ENCODE results near the gene FBXL15.

The FBXL15 gene

GRCh38 chr10:102422545-102423129, 2.0 kb downstream of the FBXL15 start:
- DNase-seq = peak; percentile 85
- in situ Hi-C loops (cut with HindIII; ENCODE audit: low pct_ligation_motif_present, low pct_unique_long_range_greater_than_20kb, low sequenced_read_pairs) = no loop called here

- DNase-seq = no peak
- in situ Hi-C loops (cut with HindIII; ENCODE audit: low pct_ligation_motif_present, low pct_unique_long_range_greater_than_20kb, low sequenced_read_pairs) = no loop called here
Observed at GRCh38 chr10:102423372-102423968, 2.8 kb downstream of the FBXL15 start.

DNA sequence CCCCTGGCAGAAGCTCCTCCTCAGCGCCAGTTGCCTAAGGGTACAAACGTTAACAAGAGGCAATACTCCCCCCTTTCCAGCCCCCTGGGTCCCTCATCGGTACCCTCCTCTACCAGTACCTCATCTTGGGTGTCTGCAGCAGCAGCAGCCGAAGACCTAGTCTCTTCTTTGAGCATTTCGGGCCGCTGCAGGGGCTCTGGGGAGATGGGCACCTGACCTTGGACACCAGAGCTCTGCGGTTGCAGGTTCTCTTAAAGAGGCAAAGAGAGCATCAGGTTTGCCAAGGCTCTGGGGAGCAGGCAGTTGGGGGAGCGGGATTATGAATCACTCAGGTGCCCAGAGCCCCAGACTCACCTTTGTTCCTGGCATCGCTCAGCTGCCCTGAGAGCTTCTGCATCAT, 3.5 kb downstream of the FBXL15 start:
- DNase-seq = no peak
- in situ Hi-C loops (cut with HindIII; ENCODE audit: low pct_ligation_motif_present, low pct_unique_long_range_greater_than_20kb, low sequenced_read_pairs) = no loop called here

GRCh38 chr10:102424916-102425315, 4.3 kb downstream of the FBXL15 start:
- in situ Hi-C loops (cut with HindIII; ENCODE audit: low pct_ligation_motif_present, low pct_unique_long_range_greater_than_20kb, low sequenced_read_pairs) = no loop called here

DNA sequence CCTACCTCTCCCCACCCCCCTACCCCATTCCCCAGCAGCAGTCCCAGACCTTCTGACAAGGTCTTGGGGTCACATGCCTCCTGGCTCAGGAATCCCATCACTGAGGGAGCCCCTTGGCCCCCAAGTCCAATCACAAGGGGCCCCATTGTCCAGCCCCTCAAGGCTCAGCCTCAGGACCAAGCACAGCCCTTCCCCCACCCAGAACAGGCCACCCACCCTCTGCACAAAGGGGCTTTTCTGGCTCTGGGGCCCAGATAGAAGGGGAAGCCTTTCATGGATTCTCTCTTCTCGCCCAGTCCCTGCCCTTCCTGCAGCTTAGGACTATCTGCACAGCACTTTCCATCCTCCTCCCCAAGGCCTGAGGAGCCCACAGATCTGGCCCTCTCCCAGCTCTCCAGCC, 4.8 kb downstream of the FBXL15 start:
- in situ Hi-C loops (cut with HindIII; ENCODE audit: low pct_ligation_motif_present, low pct_unique_long_range_greater_than_20kb, low sequenced_read_pairs) = no loop called here
- DNase-seq = no peak

More at GRCh38 chr10:102424916-102425315, 4.3 kb downstream of the FBXL15 start:
- DNase-seq = no peak

- no peak for DNase-seq
- in situ Hi-C loops (cut with HindIII; ENCODE audit: low pct_ligation_motif_present, low pct_unique_long_range_greater_than_20kb, low sequenced_read_pairs) = no loop called here
Observed at GRCh38 chr10:102426803-102427287, 6.2 kb downstream of the FBXL15 start.

- no peak for DNase-seq
- in situ Hi-C loops (cut with HindIII; ENCODE audit: low pct_ligation_motif_present, low pct_unique_long_range_greater_than_20kb, low sequenced_read_pairs) = no loop called here
Observed at GRCh38 chr10:102429468-102429867, 8.8 kb downstream of the FBXL15 start.

GRCh38 chr10:102431452-102432124, 11.0 kb downstream of the FBXL15 start:
- DNase-seq = peak; percentile 37
- in situ Hi-C loops (cut with HindIII; ENCODE audit: low pct_ligation_motif_present, low pct_unique_long_range_greater_than_20kb, low sequenced_read_pairs) = no loop called here

DNA sequence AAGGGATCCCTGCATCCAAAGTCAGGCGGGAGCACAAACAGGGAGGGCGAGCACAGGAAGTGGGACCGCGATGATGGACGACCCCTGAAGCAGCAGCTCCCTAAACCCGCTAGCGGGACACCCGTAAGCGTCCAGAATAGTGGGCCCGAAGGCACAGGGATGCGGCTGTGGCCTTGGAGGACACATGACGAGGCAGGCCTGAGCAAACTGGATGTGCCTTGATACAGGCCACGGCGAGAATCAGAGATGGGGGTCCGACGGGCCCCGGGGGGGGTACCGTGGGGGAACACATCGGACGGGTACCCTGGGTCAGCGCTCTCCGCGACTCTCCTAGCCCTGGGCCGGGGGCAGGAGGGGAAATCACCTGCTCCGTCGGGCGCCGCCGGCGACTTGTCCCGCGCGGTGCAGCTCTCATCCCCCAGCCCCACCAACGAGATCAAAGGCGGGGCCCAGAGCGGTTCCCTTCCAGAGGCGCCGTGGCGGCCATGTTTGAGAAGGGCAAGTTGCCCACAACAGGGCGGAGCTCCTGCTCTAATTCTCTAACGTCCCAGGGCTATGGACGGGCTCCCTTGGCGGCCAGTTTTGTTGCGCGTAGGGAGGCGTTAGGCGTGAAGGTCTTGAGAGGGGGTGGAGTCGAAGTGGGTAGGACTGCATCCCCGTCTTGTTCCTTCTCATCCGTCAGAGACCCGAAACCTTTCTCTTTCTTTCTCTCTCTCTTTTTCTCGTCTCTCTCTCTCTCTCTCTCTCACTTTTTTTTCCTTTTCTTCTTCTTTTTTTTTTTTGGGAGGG, 11.7 kb downstream of the FBXL15 start, which contains the start of gene CUEDC2:
CUEDC2 (minus strand) TSS at position 413 of the 789 bp plus-strand sequence. CDS start 7,386 bp downstream, outside the sequence.
- DNase-seq = peak; percentile 98
- in situ Hi-C loops (cut with HindIII; ENCODE audit: low pct_ligation_motif_present, low pct_unique_long_range_greater_than_20kb, low sequenced_read_pairs) = no loop called here

DNA sequence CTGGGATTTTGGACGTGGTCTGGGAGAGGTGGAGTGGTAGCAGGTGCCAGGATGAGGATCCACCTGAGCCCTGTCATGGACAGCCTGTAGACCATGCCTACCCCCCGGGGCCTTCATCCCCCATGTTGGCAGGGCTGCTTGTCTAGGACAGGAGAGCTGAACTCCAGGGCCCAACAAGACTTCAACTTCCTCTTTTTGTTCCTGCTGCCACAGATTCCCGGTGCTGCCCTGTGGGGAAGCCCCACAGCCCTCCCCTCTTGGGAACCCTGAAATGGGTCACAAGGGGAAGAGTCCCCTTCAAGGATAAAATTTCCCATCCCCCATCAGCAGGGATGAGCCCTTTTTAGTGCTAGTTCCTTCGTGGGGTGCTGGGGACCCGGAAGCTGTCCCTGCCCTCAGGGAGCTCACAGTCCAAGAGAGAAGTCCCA, 13.0 kb downstream of the FBXL15 start:
- no peak for DNase-seq
- in situ Hi-C loops (cut with HindIII; ENCODE audit: low pct_ligation_motif_present, low pct_unique_long_range_greater_than_20kb, low sequenced_read_pairs) = no loop called here

- in situ Hi-C loops (cut with HindIII; ENCODE audit: low pct_ligation_motif_present, low pct_unique_long_range_greater_than_20kb, low sequenced_read_pairs) = no loop called here
- DNase-seq = no peak
Observed at GRCh38 chr10:102434394-102435132, 13.9 kb downstream of the FBXL15 start.

- in situ Hi-C loops (cut with HindIII; ENCODE audit: low pct_ligation_motif_present, low pct_unique_long_range_greater_than_20kb, low sequenced_read_pairs) = no loop called here
- DNase-seq = no peak
Observed at GRCh38 chr10:102435133-102435497, 14.5 kb downstream of the FBXL15 start.

- DNase-seq = no peak
- in situ Hi-C loops (cut with HindIII; ENCODE audit: low pct_ligation_motif_present, low pct_unique_long_range_greater_than_20kb, low sequenced_read_pairs) = no loop called here
Observed at GRCh38 chr10:102435529-102436233, 15.0 kb downstream of the FBXL15 start.

DNA sequence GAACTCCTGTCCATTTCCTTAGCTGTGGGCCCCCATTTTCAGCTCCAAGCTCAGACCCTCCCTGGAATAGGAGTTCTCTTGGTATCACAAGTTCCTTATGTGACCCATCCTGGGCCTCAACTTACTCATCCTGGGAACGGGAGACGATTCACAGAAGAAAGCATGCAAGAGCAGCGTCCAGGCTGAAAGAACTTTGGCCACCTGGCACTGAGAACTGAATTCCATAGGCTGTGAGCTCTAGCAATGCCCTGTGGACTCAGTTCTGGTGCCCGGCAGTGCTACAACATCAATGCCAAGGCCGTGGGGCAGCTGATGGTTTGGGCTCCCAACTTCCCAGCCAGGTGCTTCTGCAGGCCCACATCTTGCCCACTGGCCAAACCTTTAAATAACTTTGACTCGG, 15.7 kb downstream of the FBXL15 start:
- DNase-seq = no peak
- in situ Hi-C loops (cut with HindIII; ENCODE audit: low pct_ligation_motif_present, low pct_unique_long_range_greater_than_20kb, low sequenced_read_pairs) = no loop called here

DNA sequence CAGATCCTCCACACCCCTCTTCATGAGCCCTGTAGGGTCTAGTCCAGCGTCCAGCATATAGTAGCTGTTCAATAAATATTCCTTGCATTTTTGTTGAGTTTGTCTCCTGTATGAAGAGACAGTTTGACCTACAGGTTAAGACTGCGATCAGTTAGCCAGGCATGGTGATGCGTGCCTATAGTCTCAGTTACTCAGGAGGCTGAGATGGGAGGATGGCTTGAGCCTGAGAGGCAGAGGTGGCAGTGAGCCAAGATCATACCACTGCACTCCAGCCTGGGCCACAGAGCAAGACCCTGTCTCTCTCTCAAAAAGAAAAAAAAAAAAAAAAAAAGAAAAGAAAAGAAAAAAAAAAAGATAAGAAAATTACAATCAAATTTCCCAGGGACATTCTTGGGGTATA, 16.9 kb downstream of the FBXL15 start:
- DNase-seq = no peak
- in situ Hi-C loops (cut with HindIII; ENCODE audit: low pct_ligation_motif_present, low pct_unique_long_range_greater_than_20kb, low sequenced_read_pairs) = no loop called here

GRCh38 chr10:102438374-102438773, 17.7 kb downstream of the FBXL15 start:
- in situ Hi-C loops (cut with HindIII; ENCODE audit: low pct_ligation_motif_present, low pct_unique_long_range_greater_than_20kb, low sequenced_read_pairs) = no loop called here
- DNase-seq = no peak

DNA sequence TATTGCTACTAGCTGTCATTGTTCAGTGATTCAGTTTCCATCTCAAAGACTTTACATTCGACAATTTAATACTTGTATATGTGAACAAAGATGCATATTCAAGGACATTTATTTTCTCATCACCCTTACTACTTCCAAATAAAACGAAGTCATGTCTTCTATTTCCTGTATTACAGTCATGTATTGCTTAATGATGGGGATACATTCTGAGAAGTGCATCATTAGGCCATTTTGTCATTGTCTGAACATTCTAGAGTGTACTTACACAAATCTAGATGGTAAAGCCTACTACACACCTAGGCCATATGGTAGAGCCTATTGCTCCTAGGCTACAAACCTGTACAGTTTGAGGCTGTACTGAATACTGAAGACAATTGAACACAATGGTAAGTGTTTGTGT, 24.2 kb downstream of the FBXL15 start:
- DNase-seq = no peak
- in situ Hi-C loops (cut with HindIII; ENCODE audit: low pct_ligation_motif_present, low pct_unique_long_range_greater_than_20kb, low sequenced_read_pairs) = no loop called here
